ENCODE data around the gene BMPR1B.

Gene BMPR1B

DNA sequence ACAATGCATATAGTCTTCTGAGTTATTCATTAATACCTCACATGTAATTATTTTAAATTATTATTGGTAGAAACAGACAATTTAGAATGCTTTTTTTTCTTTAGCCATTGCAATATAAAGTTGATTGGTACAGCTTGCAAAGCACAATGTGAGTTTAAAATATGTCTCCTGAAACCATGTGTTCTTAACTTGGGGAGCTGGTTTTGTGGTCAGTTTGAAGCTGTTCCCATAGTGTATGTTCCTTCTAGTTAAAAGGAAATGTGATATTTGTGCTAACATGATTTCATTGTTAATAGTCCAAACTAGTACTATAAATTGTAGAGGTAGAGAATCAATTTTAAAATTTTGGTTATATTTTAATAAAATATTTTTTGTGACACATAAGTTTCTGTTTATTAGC lies 247.2 kb downstream of the BMPR1B start:
- H3K27me3 ChIP-seq (ENCODE audit: control insufficient read depth, insufficient read depth, low read length, poor library complexity, severe bottlenecking), result no peaks in the 10 kb centered on the region
- no peaks in the 10 kb centered on the region for H3K9me3 ChIP-seq (ENCODE audit: control insufficient read depth, low read length)
- H3K27ac ChIP-seq (ENCODE audit: insufficient read depth, low read depth, low read length, poor library complexity, severe bottlenecking), result no peak overlapping the region
- H3K36me3 ChIP-seq (ENCODE audit: control insufficient read depth, insufficient read depth, low read length), result no peaks in the 10 kb centered on the region
- no peaks in the 10 kb centered on the region for H3K4me1 ChIP-seq (ENCODE audit: control insufficient read depth, insufficient read depth, low read length)
- H3K4me3 ChIP-seq (ENCODE audit: insufficient read depth, low read depth, low read length), result no peak overlapping the region

DNA sequence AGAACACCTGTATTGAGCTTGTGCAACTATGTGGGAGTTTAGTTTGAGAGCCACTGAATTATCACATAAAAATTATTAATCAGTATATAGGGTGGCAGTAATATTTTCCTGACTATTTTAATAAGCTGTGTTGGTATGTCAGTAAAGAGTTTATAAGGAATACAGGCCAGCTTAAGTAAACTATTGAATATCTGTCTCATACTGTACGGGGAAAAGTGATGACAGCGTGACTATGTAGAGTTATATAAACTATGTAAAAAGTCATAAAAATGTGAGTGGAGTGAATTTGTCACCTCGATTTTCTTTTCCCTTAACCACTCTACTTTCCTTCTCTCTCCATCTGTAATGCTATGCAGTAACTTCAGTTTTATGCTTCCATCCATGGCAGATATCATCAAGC lies 250.2 kb downstream of the BMPR1B start:
- no peaks in the 10 kb centered on the region for H3K4me1 ChIP-seq (ENCODE audit: control insufficient read depth, insufficient read depth, low read length)
- H3K4me3 ChIP-seq (ENCODE audit: insufficient read depth, low read depth, low read length), result no peak overlapping the region
- H3K27me3 ChIP-seq (ENCODE audit: control insufficient read depth, insufficient read depth, low read length, poor library complexity, severe bottlenecking), result no peaks in the 10 kb centered on the region
- H3K27ac ChIP-seq (ENCODE audit: insufficient read depth, low read depth, low read length, poor library complexity, severe bottlenecking), result no peak overlapping the region
- no peaks in the 10 kb centered on the region for H3K36me3 ChIP-seq (ENCODE audit: control insufficient read depth, insufficient read depth, low read length)
- 90 to 95% methylated on average over 3 of the region's 3 CpGs for WGBS, 2 experiments
- H3K9me3 ChIP-seq (ENCODE audit: control insufficient read depth, low read length), result no peaks in the 10 kb centered on the region

DNA sequence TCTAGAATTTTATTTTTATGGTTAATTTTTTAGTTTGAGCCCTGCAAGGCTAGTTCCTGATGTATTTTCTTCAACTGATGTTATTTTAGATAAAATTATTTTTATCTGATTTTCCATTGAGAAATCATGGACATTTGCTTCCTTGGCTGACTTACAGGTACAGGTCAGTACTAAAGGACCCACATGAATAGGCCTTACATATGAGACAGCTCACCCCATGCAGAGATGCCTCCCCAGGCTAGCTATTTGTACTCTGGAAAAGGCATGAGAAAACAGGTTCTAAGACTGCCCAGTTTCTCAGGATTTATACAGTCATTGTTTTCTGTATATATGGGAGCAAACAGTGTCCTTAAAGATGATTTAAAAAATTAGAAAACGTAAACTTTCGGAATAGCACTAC lies 255.5 kb downstream of the BMPR1B start:
- H3K27ac ChIP-seq (ENCODE audit: insufficient read depth, low read depth, low read length, poor library complexity, severe bottlenecking), result no peak overlapping the region
- 94 to 96% methylated on average over 2 of the region's 2 CpGs for WGBS, 2 experiments
- no peaks in the 10 kb centered on the region for H3K9me3 ChIP-seq (ENCODE audit: control insufficient read depth, low read length)
- no peaks in the 10 kb centered on the region for H3K27me3 ChIP-seq (ENCODE audit: control insufficient read depth, insufficient read depth, low read length, poor library complexity, severe bottlenecking)
- H3K36me3 ChIP-seq (ENCODE audit: control insufficient read depth, insufficient read depth, low read length), result no peaks in the 10 kb centered on the region
- H3K4me1 ChIP-seq (ENCODE audit: control insufficient read depth, insufficient read depth, low read length), result no peaks in the 10 kb centered on the region
- no peak overlapping the region for H3K4me3 ChIP-seq (ENCODE audit: insufficient read depth, low read depth, low read length)

DNA sequence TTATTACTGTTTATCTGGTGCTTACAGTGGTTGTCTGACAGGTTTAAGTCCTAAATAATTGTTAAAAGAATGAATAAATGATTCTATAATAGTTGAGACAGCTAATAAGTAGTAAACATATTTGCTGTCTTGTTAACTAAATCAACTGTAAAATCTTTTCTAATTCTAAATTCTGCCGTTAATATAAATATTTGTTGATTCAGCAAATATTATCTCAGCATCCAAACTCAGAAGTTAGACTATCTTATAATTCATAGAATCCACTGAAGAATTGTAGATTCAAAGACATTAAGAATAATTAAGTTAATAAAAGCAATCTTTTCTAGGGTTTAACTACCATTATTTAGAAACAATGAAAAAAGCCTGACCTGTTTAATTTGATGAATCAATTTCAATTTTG lies 256.3 kb downstream of the BMPR1B start:
- H3K4me1 ChIP-seq (ENCODE audit: control insufficient read depth, insufficient read depth, low read length), result no peaks in the 10 kb centered on the region
- no peaks in the 10 kb centered on the region for H3K36me3 ChIP-seq (ENCODE audit: control insufficient read depth, insufficient read depth, low read length)
- no peaks in the 10 kb centered on the region for H3K9me3 ChIP-seq (ENCODE audit: control insufficient read depth, low read length)
- H3K27ac ChIP-seq (ENCODE audit: insufficient read depth, low read depth, low read length, poor library complexity, severe bottlenecking), result no peak overlapping the region
- no peaks in the 10 kb centered on the region for H3K27me3 ChIP-seq (ENCODE audit: control insufficient read depth, insufficient read depth, low read length, poor library complexity, severe bottlenecking)
- 100% methylated on average over 1 of the region's 1 CpG; no CpG with 5 or more reads in 1 of the 2 experiments for WGBS, 2 experiments
- H3K4me3 ChIP-seq (ENCODE audit: insufficient read depth, low read depth, low read length), result no peak overlapping the region

DNA sequence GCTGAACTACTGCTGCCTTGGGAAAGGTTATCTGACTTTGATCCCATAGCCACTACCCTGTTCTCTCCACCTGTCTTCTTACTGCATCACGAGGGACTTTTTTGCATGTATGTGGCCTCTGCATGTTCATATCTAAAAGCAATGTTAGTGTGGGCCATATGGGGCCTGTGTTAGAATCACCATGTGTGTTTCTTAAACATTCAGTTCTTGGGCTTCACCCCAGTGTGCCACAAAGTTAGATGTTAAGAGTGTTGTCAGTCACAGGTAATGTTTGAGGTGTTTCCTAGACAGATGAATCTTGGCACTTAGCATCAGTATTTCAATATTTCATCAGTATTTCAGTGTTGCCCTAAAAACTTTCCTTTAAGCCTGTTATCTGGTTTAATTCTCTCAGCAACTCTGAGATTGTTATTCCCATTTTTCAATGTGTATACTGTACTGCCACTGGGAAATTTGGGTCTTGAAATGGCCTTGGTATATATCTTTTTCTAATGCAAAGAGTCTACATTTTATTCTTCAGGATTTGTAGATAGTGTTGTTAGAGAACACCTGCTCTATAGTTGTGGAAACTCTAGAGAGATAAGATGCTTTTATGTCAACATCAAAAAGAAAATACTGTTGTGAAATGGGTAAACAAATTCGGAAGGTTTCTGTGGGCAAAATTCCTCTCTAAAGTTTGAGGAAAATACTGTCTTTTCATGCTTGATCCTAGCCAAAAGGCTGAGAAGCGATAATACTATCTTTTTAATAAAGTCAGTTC lies 259.7 kb downstream of the BMPR1B start:
- H3K4me3 ChIP-seq (ENCODE audit: insufficient read depth, low read depth, low read length), result no peak overlapping the region
- no peaks in the 10 kb centered on the region for H3K27me3 ChIP-seq (ENCODE audit: control insufficient read depth, insufficient read depth, low read length, poor library complexity, severe bottlenecking)
- H3K27ac ChIP-seq (ENCODE audit: insufficient read depth, low read depth, low read length, poor library complexity, severe bottlenecking), result no peak overlapping the region
- no peaks in the 10 kb centered on the region for H3K9me3 ChIP-seq (ENCODE audit: control insufficient read depth, low read length)
- no peaks in the 10 kb centered on the region for H3K36me3 ChIP-seq (ENCODE audit: control insufficient read depth, insufficient read depth, low read length)
- no peaks in the 10 kb centered on the region for H3K4me1 ChIP-seq (ENCODE audit: control insufficient read depth, insufficient read depth, low read length)
- 93% methylated on average over 2 of the region's 3 CpGs for WGBS, 2 experiments

DNA sequence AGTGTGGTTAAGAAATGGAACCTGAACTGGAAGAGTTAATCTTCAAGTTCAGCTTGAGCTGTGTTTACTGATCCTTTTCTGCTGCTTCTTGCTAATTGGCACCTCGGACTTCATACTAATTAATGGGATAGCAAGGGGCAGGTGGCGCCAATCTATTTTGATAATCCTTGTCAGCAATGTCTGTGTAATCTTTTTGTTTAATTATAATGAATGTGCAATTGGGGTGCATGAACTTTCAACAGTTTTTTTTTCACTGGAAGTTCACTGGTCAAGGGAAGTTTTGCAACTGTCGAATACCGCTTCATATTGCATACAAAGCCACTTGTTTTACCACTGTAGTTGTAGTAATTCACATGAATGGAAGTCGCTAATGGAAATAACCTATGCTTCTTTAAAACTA lies 261.0 kb downstream of the BMPR1B start:
- Histone ChIP-seq H3K9me3 (ENCODE audit: control insufficient read depth, low read length) (no peaks in the 10 kb centered on the region), H3K4me3 (ENCODE audit: insufficient read depth, low read depth, low read length) (no peak overlapping the region), H3K27ac (ENCODE audit: insufficient read depth, low read depth, low read length, poor library complexity, severe bottlenecking) (no peak overlapping the region), H3K36me3 (ENCODE audit: control insufficient read depth, insufficient read depth, low read length) (no peaks in the 10 kb centered on the region), H3K4me1 (ENCODE audit: control insufficient read depth, insufficient read depth, low read length) (no peaks in the 10 kb centered on the region), H3K27me3 (ENCODE audit: control insufficient read depth, insufficient read depth, low read length, poor library complexity, severe bottlenecking) (no peaks in the 10 kb centered on the region)
- 77 to 87% methylated on average over 2 to 5 of the region's 5 CpGs for WGBS, 2 experiments

DNA sequence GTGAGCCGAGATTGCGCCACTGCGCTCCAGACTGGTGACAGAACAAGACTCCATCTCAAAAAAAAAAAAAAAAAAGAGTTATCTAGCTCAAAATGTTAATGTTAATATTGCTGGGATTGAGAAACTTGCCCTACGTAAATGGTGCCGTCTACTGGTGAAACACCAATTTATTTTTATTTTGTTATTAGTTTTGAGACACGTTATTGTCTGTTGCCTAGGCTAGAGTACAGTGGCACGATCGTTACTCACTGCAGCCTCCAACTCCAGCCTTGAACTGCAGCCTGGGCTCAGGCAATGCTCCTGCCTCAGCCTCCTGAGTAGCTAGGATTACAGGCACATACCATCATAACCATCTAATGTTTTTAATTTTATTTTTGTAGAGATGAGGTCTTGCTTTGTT lies 262.8 kb downstream of the BMPR1B start:
- 94 to 99% methylated on average over 7 to 8 of the region's 8 CpGs for WGBS, 2 experiments
- Histone ChIP-seq H3K27me3 (ENCODE audit: control insufficient read depth, insufficient read depth, low read length, poor library complexity, severe bottlenecking) (no peaks in the 10 kb centered on the region), H3K9me3 (ENCODE audit: control insufficient read depth, low read length) (no peaks in the 10 kb centered on the region), H3K36me3 (ENCODE audit: control insufficient read depth, insufficient read depth, low read length) (no peaks in the 10 kb centered on the region), H3K4me3 (ENCODE audit: insufficient read depth, low read depth, low read length) (no peak overlapping the region), H3K27ac (ENCODE audit: insufficient read depth, low read depth, low read length, poor library complexity, severe bottlenecking) (no peak overlapping the region), H3K4me1 (ENCODE audit: control insufficient read depth, insufficient read depth, low read length) (no peaks in the 10 kb centered on the region)

DNA sequence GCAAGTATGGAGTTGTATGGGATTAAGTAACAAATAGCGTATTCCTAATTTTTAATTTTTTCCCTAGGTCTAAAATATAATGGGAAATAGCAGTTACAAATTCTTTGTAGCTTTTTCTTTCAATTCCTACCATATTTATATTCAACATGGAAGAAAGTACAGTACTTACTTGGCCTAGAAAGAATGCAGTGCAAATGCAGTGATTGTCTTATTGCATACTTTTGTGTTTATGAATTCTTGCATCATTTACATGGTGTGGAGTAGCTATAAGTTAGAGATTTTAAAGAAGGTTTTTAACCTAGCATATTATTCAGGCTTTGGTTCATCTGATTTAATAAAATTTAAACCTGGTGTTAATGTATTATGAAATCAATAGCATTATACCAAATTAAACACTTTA lies 263.3 kb downstream of the BMPR1B start:
- 100% methylated on average over 1 of the region's 1 CpG; no CpG with 5 or more reads in 1 of the 2 experiments for WGBS, 2 experiments
- no peak overlapping the region for H3K27ac ChIP-seq (ENCODE audit: insufficient read depth, low read depth, low read length, poor library complexity, severe bottlenecking)
- no peaks in the 10 kb centered on the region for H3K4me1 ChIP-seq (ENCODE audit: control insufficient read depth, insufficient read depth, low read length)
- H3K9me3 ChIP-seq (ENCODE audit: control insufficient read depth, low read length), result no peaks in the 10 kb centered on the region
- no peak overlapping the region for H3K4me3 ChIP-seq (ENCODE audit: insufficient read depth, low read depth, low read length)
- H3K36me3 ChIP-seq (ENCODE audit: control insufficient read depth, insufficient read depth, low read length), result no peaks in the 10 kb centered on the region
- H3K27me3 ChIP-seq (ENCODE audit: control insufficient read depth, insufficient read depth, low read length, poor library complexity, severe bottlenecking), result no peaks in the 10 kb centered on the region

DNA sequence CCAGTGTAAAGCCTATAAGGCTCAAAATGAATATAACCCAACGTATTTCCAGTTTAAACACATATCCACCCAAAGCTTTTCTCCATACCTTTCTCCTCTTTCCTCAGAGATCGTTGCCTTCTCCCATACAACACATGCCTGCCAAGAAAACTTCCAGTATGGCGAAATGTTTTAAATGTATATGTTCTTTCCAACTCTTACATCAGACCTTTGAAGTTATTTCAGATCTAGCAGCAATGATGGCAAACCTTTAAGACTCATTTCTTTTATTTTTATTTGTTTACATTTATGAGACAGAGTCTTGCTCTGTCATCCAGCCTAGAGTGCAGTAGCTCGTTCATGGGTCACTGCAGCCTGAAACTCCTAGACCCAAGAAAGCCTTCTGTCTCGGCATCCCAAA lies 265.4 kb downstream of the BMPR1B start:
- Histone ChIP-seq H3K9me3 (ENCODE audit: control insufficient read depth, low read length) (no peaks in the 10 kb centered on the region), H3K4me3 (ENCODE audit: insufficient read depth, low read depth, low read length) (no peak overlapping the region)
- WGBS, 2 experiments, result 93 to 94% methylated on average over 5 of the region's 5 CpGs

DNA sequence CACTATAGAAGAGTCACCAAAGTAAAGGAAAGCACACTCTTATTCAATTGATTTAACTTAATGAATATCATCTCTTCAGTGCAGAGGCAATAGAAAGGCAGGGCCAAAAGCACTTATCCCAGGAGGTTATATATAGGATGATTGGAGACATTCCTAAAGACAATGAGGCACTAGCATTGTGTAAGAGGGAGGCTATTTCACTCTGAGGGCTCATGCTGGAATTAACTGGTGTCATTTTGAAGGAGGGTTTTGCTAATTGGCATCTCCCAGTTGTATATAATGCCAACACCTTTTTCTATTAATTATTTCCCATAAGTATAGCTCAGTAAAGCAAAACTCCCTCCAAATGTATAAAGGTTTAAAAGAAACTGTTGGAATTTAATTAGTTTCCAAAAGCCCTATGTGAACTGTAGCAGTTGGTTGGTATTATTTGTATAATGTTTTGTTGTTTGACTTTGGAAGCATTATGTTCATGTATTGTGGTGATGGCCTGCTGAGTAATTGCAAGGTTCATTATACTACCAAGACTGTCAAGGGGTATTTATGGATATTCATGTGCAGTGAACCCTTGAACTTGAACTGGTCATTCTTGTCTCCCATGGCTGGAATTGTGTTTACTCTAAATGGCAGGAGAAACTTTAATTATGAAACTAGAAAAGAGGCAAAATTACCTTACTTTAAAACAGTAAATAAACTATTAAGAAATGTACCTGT lies 270.3 kb downstream of the BMPR1B start:
- Histone ChIP-seq H3K4me1 (ENCODE audit: control insufficient read depth, insufficient read depth, low read length) (no peaks in the 10 kb centered on the region), H3K27ac (ENCODE audit: insufficient read depth, low read depth, low read length, poor library complexity, severe bottlenecking) (no peak overlapping the region), H3K36me3 (ENCODE audit: control insufficient read depth, insufficient read depth, low read length) (no peaks in the 10 kb centered on the region), H3K4me3 (ENCODE audit: insufficient read depth, low read depth, low read length) (no peak overlapping the region), H3K9me3 (ENCODE audit: control insufficient read depth, low read length) (no peaks in the 10 kb centered on the region), H3K27me3 (ENCODE audit: control insufficient read depth, insufficient read depth, low read length, poor library complexity, severe bottlenecking) (no peaks in the 10 kb centered on the region)

More for the DNA sequence above, 265.4 kb downstream of the BMPR1B start:
- Histone ChIP-seq H3K27ac (ENCODE audit: insufficient read depth, low read depth, low read length, poor library complexity, severe bottlenecking) (no peak overlapping the region), H3K36me3 (ENCODE audit: control insufficient read depth, insufficient read depth, low read length) (no peaks in the 10 kb centered on the region), H3K27me3 (ENCODE audit: control insufficient read depth, insufficient read depth, low read length, poor library complexity, severe bottlenecking) (no peaks in the 10 kb centered on the region), H3K4me1 (ENCODE audit: control insufficient read depth, insufficient read depth, low read length) (no peaks in the 10 kb centered on the region)

Measured in ectodermal cell (in vitro differentiated cells).